GM21423 (cell line): ENCODE results near the gene RASGRP2.

Experiments
- ATAC-seq: cut with Tn5 transposase; IDR thresholded peaks from one replicate; pipeline ENCODE4 v1.9.1; 2021; ENCODE audit warnings: mild to moderate bottlenecking, moderate library complexity; ENCODE audit not compliant: unreplicated experiment

The RASGRP2 gene

GRCh38 chr11:64720640-64721358 lies 23.1 kb downstream of the RASGRP2 start:
- no peak for ATAC-seq

- no peak for ATAC-seq
These were observed 23.8 kb downstream of the RASGRP2 start for GRCh38 chr11:64720167-64720566.

- ATAC-seq = no peak
These were observed 24.5 kb downstream of the RASGRP2 start for GRCh38 chr11:64719406-64719805.

GRCh38 chr11:64718780-64719124 lies 25.2 kb downstream of the RASGRP2 start:
- ATAC-seq = no peak

- ATAC-seq = no peak
These were observed 25.7 kb downstream of the RASGRP2 start for GRCh38 chr11:64718084-64718779.

- no peak for ATAC-seq
These were observed 26.7 kb downstream of the RASGRP2 start for GRCh38 chr11:64717268-64717578.

GRCh38 chr11:64716473-64717267 lies 27.3 kb downstream of the RASGRP2 start:
- ATAC-seq = no peak

- no peak for ATAC-seq
These were observed 28.0 kb downstream of the RASGRP2 start for GRCh38 chr11:64715756-64716472.

- no peak for ATAC-seq
These were observed 28.8 kb downstream of the RASGRP2 start for GRCh38 chr11:64715110-64715509.

- ATAC-seq = no peak
These were observed 29.3 kb downstream of the RASGRP2 start for GRCh38 chr11:64714666-64715065.

GRCh38 chr11:64713781-64714363 lies 30.1 kb downstream of the RASGRP2 start:
- no peak for ATAC-seq

GRCh38 chr11:64713016-64713707 lies 30.8 kb downstream of the RASGRP2 start:
- no peak for ATAC-seq

GRCh38 chr11:64712430-64713015 lies 31.4 kb downstream of the RASGRP2 start:
- ATAC-seq = no peak

- ATAC-seq = no peak
These were observed 32.0 kb downstream of the RASGRP2 start for GRCh38 chr11:64711956-64712362.

GRCh38 chr11:64711138-64711955 lies 32.6 kb downstream of the RASGRP2 start:
- ATAC-seq = no peak

GRCh38 chr11:64710418-64711137 lies 33.4 kb downstream of the RASGRP2 start:
- ATAC-seq = no peak

GRCh38 chr11:64705501-64705900 lies 38.4 kb downstream of the RASGRP2 start:
- ATAC-seq = no peak

- ATAC-seq = no peak
These were observed 40.9 kb downstream of the RASGRP2 start for GRCh38 chr11:64703048-64703447.
